Bronchial epithelial cell (primary cell): ENCODE measurements around the gene APP. TPM values are rescaled to one million over a fixed set of nuclear protein-coding genes. Genes with fewer than 3 reads are reported as not detected.

Source experiments
- DNase-seq: peaks from one replicate; pipeline ENCODE4 v3.0.0-alpha.2; 2010; ENCODE audit warnings: low read depth
- FAIRE-seq: peaks from 2 replicates; lab custom pipeline; 2011; peaks lifted over from hg19 to GRCh38; lab: Jason Lieb, UNC
- H3K27me3 ChIP-seq: 2 replicates; pipeline ENCODE4 v1.5.1; 2011; ENCODE audit warnings: low read length; ENCODE audit not compliant: control insufficient read depth, insufficient read depth
- H3K36me3 ChIP-seq: 2 replicates; pipeline ENCODE4 v1.5.1; 2011; ENCODE audit warnings: low read length; ENCODE audit not compliant: control insufficient read depth, insufficient read depth
- H3K4me3 ChIP-seq: 2 replicates; pipeline ENCODE4 v1.5.1; 2011; ENCODE audit warnings: mild to moderate bottlenecking, low read depth, low read length, control low read depth
- CTCF ChIP-seq: IDR thresholded peaks from 2 replicates; pipeline ENCODE4 v1.5.1; 2011; ENCODE audit warnings: mild to moderate bottlenecking, moderate library complexity, low read length, control low read depth, inconsistent platforms; ENCODE audit not compliant: insufficient read depth, severe bottlenecking
- total RNA-seq: library from RNA; depleted of rRNA; stranded (reverse); fragments of >200 nt; gene quantifications from 2 replicates; pipeline ENCODE4 v1.2.1, GENCODE V29; 2014

Gene APP
- total RNA-seq, 1 donor from 2014 or later = 745 TPM

GRCh38 chr21:25967901-25968438, 202.6 kb downstream of the APP start:
- no peak for DNase-seq
- Histone ChIP-seq H3K36me3 (peaks cover 4% of the 10 kb centered on the region), H3K27me3 (no peaks in the 10 kb centered on the region), H3K4me3 (no peak overlapping the region)
- FAIRE-seq = no peak
- no peak for TF ChIP-seq CTCF

GRCh38 chr21:25967181-25967900, 203.2 kb downstream of the APP start:
- Histone ChIP-seq H3K4me3 (no peak overlapping the region), H3K27me3 (no peaks in the 10 kb centered on the region), H3K36me3 (peaks cover 4% of the 10 kb centered on the region)
- DNase-seq (peak; percentile 71), FAIRE-seq (no peak)
- TF ChIP-seq CTCF = no peak

GRCh38 chr21:25965951-25966707, 204.4 kb downstream of the APP start:
- H3K27me3 ChIP-seq = no peaks in the 10 kb centered on the region
- FAIRE-seq (no peak), DNase-seq (no peak)
- no peak overlapping the region for H3K4me3 ChIP-seq
- H3K36me3 ChIP-seq = peaks cover 1% of the 10 kb centered on the region
- no peak for TF ChIP-seq CTCF

- peaks cover 1% of the 10 kb centered on the region for H3K36me3 ChIP-seq
- DNase-seq (peak; percentile 87), FAIRE-seq (no peak)
- no peak for TF ChIP-seq CTCF
- H3K4me3 ChIP-seq = no peak overlapping the region
- no peaks in the 10 kb centered on the region for H3K27me3 ChIP-seq
These were observed 205.6 kb downstream of the APP start for GRCh38 chr21:25964926-25965325.

GRCh38 chr21:25964015-25964414, 206.6 kb downstream of the APP start:
- no peak for TF ChIP-seq CTCF
- Histone ChIP-seq H3K36me3 (peaks cover 1% of the 10 kb centered on the region), H3K27me3 (no peaks in the 10 kb centered on the region), H3K4me3 (no peak overlapping the region)
- peak; percentile 40 for FAIRE-seq
- DNase-seq = peak; percentile 70
